GM18499 (cell line): ENCODE data around the gene GAB3.
"Not testable (repeated sequence)": the region's sequence is repeated elsewhere in the genome, so short reads cannot be mapped to it uniquely, and the experiment has no call there.

Source experiments
- ATAC-seq: cut with Tn5 transposase; IDR thresholded peaks from one replicate; pipeline ENCODE4 v1.9.1; 2021; ENCODE audit warnings: moderate number of reproducible peaks; ENCODE audit not compliant: insufficient read depth, unreplicated experiment

GAB3 gene

DNA sequence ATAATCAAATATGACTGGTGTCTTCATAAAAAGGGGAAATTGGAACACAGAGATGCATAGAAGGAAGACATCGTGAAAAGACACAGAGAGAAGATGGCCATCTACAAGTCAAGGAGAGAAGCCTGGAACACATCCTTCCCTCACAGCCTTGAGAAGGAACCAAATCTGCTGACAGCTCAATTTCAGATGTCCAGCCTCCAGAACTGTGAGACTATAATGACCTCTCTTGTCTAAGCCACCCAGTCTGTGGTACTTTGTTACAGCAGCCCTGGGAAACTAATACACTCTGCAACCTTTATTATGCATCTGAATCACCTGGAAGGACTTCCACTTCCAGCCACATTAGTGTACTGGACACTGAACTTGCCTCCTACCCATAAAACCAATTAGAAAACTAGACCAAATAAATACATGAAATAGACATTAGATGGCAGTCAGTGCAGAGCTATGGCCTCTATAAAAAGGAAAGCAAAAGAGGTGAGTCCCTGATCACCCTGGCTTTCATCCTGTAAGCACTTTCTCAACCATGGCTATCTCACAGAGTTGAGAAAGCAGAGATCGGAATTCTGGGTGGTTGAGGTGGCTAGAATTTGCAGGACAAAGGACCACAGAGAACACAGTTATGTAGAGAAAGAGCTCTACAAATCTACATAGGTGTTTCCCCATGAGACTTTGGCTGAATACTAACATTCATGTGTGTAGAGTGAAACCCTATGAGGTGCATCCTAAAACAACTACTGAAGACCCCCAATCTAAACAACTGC, 25.7 kb downstream of the GAB3 start:
- peak; percentile 50 for ATAC-seq

- ATAC-seq: no peak
These were observed 29.7 kb downstream of the GAB3 start for GRCh38 chrX:154721155-154721554.

DNA sequence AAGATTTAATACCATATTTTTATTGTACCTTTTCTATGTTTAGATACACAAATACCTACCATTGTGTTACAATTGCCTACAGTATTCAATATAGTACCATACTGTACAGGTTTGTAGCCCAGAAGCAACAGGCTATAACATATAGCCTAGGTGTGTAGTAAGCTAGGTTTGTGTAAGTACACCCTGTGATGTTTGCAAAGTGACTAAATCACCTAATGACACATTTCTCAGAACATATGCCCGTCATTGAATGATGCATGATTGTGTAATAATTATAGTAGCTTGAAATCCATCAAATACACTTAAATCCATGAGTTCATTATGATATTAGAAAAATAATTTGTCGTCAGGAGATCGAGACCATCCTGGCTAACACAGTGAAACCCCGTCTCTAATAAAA, 30.8 kb downstream of the GAB3 start:
- no peak for ATAC-seq

DNA sequence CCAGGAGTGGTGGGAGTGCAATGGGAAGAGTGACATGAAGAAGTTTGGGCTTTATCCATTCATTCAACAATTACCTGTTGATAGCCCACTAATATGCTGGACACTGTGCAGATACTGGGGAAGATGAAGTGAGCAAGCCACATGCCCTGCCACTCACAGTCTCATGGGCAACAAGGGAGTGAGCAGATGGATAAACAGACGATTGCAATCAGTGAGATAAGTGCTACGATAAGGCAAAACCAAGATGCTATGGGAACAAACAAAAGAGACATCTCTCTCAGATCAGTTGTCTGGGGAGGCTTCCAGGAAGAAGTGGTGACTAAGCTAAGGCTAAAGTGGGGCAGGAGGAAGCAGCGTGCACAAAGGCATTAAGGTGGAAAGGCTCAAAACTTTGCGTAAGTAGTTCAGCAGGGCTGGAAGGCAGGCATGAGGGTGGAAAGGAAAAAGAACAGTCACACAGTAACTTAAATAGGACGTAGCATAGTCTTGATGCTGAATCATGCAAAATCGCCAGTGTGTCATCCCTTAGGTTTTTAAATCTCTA, 31.7 kb downstream of the GAB3 start:
- ATAC-seq: no peak

DNA sequence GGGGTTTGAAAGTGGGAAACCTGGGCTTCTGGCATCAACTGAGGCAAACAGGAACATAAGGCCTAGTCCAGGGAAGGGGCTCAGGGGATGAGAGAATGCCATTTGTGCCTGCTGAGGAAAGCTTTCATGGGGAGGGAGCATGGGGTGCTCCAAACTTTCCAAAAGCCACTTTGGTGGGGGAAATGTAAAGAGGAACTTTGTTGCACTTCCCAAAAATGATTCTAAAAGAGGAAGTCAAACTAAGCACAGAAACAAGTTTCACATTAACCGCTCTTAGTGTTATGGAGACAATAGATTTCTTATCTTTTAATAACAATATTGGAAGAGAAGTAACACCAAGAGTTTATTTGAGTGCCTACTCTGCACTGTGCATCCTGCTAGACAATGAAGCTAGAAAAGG, 32.3 kb downstream of the GAB3 start:
- no peak for ATAC-seq

DNA sequence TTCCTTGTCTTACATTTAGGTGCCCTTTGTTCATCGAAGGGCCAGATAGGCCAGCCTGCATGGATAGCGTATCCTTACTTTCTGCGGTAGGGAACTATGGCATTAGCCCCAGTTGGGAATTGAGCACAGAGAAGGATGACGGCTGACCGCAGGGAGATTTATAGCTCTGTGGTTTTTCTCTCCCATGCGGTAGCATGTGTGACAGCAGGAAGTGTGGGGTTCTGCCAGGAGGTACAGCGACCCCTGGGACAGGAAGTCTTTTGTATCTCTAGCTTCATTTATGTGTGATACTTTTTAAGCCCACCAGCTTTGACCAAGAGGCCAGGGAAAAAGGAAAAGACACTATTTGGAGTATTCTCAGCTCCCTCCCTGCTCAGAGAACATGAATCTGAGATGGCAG, 33.1 kb downstream of the GAB3 start:
- ATAC-seq: no peak

DNA sequence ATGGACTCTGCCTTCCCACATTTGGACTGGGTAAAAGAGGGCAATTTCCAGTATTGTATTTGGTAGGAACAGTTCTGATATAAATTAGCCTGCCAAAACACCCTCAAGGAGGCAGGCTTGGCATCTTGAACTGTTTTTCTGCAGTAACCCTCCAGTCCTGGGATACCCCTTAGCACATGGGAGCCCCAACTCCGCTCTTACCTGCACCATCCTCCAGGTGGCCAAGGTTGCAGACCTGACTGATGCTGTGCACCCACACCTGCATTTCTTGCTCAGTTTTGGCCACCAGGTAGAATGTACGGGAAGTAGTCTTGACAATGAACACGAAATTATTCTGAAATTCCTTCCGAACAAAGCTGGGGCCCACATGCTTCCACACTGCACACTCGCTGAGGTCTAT, 35.1 kb downstream of the GAB3 start:
- ATAC-seq: no peak

- no peak for ATAC-seq
These were observed 36.0 kb downstream of the GAB3 start for GRCh38 chrX:154714925-154715324.

DNA sequence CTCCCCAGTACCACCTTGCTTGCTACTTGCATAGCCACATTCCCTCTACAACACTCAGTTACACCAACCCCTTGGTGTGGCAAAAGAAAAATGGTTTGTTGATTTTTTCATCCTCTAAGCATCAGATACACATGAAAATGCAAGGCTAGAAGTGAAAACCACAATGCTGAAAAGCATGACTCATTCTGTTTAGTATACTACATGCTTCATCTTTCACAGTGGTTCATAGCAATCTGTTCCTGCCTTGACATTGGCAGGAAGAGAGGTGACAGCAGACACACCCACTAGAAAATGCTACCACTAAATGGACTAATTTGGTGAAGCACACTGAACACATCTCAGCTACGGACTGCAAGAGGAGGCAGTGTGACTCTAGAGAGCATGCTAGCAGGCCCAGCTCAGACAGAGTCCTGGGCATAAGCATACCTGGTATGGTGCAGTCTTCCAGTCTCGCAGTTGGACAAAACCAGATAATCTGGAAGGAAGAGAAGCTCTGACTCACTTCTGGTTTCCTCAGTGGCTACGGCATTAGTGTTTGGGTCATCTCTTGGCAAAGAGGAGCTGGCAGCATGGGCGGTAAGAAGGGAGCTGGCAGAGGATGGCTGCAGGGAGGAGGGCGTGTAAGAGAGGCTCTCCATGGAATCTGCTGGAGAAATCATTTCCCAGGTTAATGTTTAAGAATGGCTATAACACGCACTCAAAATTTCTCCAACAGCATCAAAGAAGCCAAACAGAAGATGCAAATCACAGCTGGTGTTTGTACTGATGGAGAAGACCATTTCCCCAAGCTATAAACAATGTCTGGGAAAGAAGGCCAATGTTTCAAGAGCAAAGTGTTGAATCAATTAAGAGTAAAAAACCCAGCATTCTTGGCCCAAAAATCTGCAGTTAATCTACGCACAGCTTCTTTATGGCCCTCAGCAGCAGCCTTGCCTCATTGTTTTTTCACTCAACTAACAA, 37.8 kb downstream of the GAB3 start:
- ATAC-seq: peak; percentile 73

GRCh38 chrX:154711264-154711663, 39.6 kb downstream of the GAB3 start:
- ATAC-seq: no peak

DNA sequence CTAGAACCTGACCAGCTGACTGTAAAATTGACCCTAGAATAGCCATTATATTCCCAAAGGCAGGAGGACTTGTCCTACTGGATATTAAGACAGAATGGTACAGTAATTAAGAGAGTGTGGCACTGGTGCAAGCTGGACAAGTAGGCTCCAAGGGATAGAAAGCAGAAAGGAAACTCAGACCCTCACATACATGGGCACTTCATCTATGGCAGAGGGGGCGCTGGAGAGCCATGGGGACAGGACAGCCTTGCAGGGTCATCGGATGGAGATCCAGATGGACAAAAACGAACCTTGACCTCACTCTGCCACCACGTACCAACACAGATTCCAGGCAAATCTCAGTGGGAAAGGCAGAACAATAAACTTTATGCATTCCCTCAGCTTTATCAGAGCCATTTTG, 40.6 kb downstream of the GAB3 start:
- no peak for ATAC-seq

- no peak for ATAC-seq
These were observed 52.1 kb downstream of the GAB3 start for GRCh38 chrX:154698630-154699248.

GRCh38 chrX:154696676-154697045, 54.2 kb downstream of the GAB3 start:
- ATAC-seq: no peak

GRCh38 chrX:154695911-154696675, 54.8 kb downstream of the GAB3 start:
- ATAC-seq: no peak

- no peak for ATAC-seq
These were observed 57.5 kb downstream of the GAB3 start for GRCh38 chrX:154693394-154693793.

- not testable (repeated sequence) for ATAC-seq
These were observed 60.4 kb downstream of the GAB3 start for GRCh38 chrX:154690438-154690837.

GRCh38 chrX:154672084-154672483, 78.8 kb downstream of the GAB3 start:
- not testable (repeated sequence) for ATAC-seq

DNA sequence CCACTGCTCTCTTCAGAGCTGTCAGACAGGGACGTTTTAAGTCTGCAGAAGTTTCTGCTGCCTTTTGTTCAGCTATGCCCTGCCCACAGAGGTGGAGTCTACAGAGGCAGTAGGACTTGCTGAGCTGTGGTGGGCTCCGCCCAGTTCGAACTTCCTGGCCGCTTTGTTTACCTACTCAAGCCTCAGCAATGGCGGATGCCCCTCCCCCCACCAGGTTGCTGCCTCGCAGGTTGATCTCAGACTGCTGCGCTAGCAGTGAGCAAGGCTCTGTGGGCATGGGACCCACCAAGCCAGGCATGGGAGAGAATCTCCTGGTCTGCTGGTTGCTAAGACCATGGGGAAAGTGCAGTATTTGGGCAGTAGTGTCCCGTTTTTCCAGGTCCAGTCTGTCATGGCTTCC, 80.0 kb downstream of the GAB3 start:
- not testable (repeated sequence) for ATAC-seq

- ATAC-seq: no peak
These were observed 89.0 kb downstream of the GAB3 start for GRCh38 chrX:154661899-154662298.

DNA sequence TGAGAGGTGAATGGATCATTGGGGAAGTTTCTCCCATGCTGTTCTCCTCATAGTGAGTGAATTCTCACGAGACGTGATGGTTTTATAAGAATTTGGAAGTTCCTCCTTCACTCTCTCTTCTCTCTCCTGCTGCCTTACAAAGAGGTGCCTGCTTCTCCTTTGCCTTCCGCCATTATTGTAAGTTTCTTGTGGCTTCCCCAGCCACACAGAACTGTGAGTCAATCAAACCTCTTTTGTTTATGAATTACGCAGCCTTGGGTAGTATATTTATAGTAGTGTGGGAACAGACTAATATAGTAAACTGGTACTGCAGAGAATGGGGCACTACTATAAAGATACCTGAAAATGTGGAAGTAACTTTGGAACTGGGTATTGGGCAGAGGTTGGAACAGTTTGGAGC, 89.7 kb downstream of the GAB3 start:
- ATAC-seq: no peak
